Dermis blood vessel endothelial cell (primary cell): Measurements from ENCODE around the gene LY6G6F. TPM values are rescaled to one million over a fixed set of nuclear protein-coding genes. Genes with fewer than 3 reads are reported as not detected.

Experiments used
- DNase-seq: peaks from one replicate; pipeline ENCODE4 v3.0.0; 2010
- total RNA-seq: library from RNA; depleted of rRNA; stranded (reverse); fragments of >200 nt; gene quantifications from 2 replicates; pipeline ENCODE4 v1.2.3, GENCODE V29; 2014

Gene LY6G6F
- total RNA-seq, 1 donor from 2014 or later: not detected

GRCh38 chr6:31727034-31727716, 20.5 kb downstream of the LY6G6F start:
- no peak for DNase-seq

GRCh38 chr6:31727717-31728671, 21.3 kb downstream of the LY6G6F start:
- no peak for DNase-seq

DNA sequence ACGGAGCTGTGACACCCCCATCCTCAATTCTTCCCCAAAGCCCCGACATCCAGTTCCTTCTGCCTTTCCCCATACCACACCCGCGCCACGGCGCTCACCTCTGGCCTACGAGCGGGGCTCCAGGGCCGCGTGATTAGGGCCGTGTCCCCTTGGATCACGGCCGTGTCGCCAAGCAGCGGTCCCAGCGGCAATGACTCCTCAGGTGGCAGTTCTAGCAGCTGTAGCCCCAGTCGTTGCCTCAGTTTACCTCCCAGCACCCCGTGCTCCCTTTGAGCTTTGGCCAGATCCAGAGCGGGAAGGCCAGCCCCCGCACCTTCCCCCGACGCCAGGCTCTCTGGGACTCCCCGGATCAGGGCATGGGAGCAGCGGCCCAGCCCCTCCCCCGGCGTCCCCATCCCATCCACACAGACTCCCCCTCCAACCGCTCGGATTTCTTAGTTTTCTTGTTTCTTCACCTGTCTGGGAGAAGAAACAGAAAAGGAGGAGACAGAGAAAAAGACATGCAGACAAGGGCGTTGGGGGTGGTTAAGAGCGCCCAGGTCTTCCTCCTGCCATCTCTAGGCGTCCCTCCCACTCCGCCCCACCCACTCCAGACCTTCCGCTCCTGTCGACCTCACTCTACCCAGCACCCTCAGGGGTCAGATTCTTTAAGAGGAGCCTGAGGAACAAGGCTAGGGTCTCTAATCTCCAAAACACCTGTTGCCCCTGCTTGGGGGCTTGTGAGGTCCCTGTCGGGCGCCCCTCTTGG, 22.3 kb downstream of the LY6G6F start, which contains the start of gene DDAH2:
TSS of gene DDAH2 (minus strand) at position 533 of the 748 bp plus-strand sequence. CDS start at position 395, 138 bp downstream.
- DNase-seq: no peak

GRCh38 chr6:31729515-31729978, 22.9 kb downstream of the LY6G6F start:
- peak; percentile 93 for DNase-seq

DNA sequence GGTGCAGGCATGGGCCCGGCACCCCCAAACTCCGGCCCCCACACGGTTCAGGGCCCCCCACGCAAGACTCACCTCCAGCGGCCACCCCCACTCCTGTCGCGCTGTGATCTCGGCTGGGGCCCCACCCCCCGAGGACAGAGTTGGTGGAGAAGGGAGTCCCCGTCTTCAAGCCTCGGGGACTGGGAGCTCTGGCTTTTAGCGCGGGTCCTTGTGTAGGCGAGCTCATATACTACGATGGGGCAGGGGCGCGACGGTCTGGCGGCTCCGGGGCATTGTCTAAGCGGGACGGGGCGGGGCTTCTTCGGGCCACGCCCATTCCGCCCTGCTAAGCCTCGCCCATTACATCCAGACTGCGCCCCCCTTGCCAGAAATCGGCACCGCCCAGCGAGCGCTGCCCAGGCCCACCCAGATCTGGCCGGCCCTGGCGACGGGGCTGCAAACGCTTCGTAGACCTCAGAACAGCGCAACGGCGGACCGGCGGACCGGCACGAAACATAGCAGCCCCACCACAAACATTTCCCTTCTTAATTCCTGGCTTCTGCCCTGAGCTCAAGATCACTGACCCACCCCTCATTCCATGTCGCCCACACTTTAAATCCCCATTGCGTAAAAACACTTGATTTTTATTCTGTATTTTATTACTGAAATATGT, 23.4 kb downstream of the LY6G6F start:
- DNase-seq: peak; percentile 95

- DNase-seq: no peak
Measured at GRCh38 chr6:31730631-31731086, 24.0 kb downstream of the LY6G6F start.

DNA sequence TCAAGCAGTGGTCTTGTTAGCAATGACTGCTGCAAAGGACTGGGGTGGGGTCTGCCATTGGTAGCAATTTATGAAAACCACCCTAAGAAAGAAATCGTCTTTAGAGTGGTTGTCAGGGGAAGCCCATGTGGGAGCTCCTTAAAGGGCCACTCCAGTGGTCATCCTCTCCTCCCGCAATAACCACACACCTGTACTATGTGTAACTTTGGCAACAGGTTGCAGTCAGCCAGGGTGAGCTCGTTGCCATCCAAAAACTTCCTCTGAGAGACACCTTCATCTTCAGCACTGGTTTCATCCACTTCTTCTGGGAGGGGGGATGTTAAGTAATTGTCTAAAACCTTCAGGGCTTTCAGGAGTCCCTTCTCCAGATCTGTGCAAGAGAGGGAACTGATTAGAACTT, 25.4 kb downstream of the LY6G6F start:
- no peak for DNase-seq

DNA sequence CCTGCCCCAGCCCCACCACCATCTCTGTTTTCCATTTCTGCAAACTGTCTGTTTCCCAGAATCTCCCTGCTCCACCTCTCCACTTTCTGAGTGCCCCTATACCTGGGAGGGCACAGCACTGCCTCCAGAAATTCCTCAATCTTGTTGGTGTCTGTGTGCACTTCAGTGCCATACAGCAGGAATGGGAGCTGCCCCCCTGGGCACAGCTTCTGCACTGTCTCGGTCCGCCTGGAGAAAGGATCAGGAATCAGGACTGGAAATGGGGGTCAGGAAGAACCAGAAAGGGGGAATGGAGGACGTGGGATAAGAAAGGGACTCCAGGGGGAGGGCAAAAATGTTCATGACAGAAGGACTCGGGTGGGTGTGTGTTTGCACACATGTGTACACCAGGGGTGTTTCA, 27.1 kb downstream of the LY6G6F start:
- DNase-seq: no peak

DNA sequence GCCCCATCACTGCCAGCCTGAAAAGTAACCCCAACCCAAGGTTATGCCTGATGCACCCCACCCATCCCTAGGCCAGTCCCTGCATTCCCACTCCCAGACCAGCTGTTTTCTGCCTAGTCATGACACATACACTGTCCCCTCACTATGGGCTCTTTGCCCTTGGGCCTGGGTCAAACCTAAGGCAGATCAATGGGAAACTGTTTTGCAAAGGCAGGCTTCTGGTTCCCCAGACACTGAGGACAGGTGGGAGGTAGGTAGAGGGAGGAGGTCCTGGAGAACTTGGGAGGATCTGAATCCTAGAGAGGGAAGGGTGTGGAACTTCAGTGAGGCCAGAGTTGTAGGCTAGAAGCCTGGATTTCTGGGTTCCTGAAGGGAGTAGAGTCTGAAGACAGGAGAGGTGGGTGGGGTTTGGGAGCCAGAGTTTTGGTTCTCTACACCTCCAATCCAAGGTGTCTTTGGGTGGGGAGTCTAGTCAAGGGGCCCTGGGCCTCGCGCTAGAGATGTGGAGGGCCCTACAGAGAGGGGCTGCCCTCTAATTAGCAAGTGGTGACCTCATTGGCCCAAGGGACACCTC, 27.7 kb downstream of the LY6G6F start:
- no peak for DNase-seq

- DNase-seq: peak; percentile 88
Measured at GRCh38 chr6:31734821-31735406, 28.2 kb downstream of the LY6G6F start.

- DNase-seq: peak; percentile 83
Measured at GRCh38 chr6:31736021-31736767, 29.5 kb downstream of the LY6G6F start, which contains the start of gene CLIC1. Gene CLIC1 (minus strand): TSS chr6:31736530. CDS start chr6:31736300, 230 bp downstream.

GRCh38 chr6:31736768-31737314, 30.2 kb downstream of the LY6G6F start:
- DNase-seq: peak; percentile 23

DNA sequence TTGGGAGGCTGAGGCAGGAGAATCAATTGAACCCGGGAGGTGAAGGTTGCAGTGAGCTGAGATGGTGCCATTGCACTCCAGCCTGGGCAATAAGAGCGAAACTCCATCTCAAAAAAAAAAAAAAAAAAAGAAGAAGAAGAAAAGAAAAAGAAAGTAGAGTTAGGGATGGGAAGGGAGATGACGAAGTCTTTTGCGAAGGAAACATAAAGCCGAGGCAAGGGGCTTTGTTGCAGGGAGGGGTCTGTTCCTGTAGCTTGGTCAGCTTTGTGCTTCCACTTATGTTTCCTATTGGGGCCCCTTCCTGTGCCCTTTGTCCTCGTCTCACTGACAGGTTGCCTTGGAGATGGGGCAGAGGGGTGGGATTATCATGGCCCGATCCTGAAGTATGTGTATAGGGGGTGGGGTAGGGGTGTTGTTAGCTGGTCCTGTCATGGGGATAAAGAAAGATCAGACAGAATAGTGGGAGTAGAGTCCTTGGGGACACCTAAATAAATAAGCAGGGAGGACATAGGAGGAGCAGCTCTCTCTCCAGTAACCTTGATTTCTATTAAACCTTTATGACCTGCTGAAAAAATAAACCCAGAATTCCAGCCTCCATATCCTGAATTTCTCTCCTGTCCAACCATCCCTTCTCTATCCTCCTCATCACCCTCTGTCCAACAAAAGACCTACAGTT, 30.8 kb downstream of the LY6G6F start:
- peak; percentile 84 for DNase-seq

GRCh38 chr6:31737991-31738979, 31.6 kb downstream of the LY6G6F start:
- peak; percentile 95 for DNase-seq

GRCh38 chr6:31739639-31740396, 33.2 kb downstream of the LY6G6F start, which contains the start of gene MSH5:
Gene MSH5 (plus strand): TSS chr6:31740005. CDS start chr6:31740467, 462 bp downstream.
- DNase-seq: peak; percentile 99

GRCh38 chr6:31740397-31741223, 33.9 kb downstream of the LY6G6F start:
- peak; percentile 53 for DNase-seq
